ENCODE data around the gene MIGA1. TPM values are rescaled to one million over a fixed set of nuclear protein-coding genes. Genes with fewer than 3 reads are reported as not detected.

MIGA1 gene
- total and polyA plus RNA-seq, 10 of the 15 experiments (the other 5 are each of a cell fraction or from before 2014, with no cell fraction given), result 1.3 to 7.2 (median 4.2) TPM

GRCh38 chr1:77874804-77875445, 95.5 kb downstream of the MIGA1 start:
- ChIA-PET CTCF (no interaction called here), RAD21 (ENCODE audit: unreplicated experiment) (no interaction called here), SMC1A (ENCODE audit: uncharacterized antibody, unreplicated experiment) (interaction anchor here (1.4 to 1.5 kb wide), 2 partner anchors 239 to 256 kb away, joined by 3 to 5 read pairs; no protein-coding TSS in a partner anchor), POLR2A (interaction anchor here (0.5 kb wide), 1 partner anchor 255 kb away, joined by 5 read pairs; no protein-coding TSS in a partner anchor)
- Histone ChIP-seq H3K4me1 (ENCODE audit: control insufficient read depth, insufficient read depth, low read length) (no peaks in the 10 kb centered on the region), H3K79me2 (ENCODE audit: control insufficient read depth, insufficient read depth, low read length) (no peaks in the 10 kb centered on the region), H2AFZ (ENCODE audit: control insufficient read depth, low read depth, low read length) (no peak overlapping the region), H3K36me3 (ENCODE audit: control insufficient read depth in 2 of 2, insufficient read depth in 2 of 2, low read length in 1 of 2) (no peaks in the 10 kb centered on the region), H3K9ac (ENCODE audit: control insufficient read depth, insufficient read depth, low read length) (no peak overlapping the region), H4K20me1 (ENCODE audit: control insufficient read depth, insufficient read depth) (no peaks in the 10 kb centered on the region), H3K27ac (ENCODE audit: control insufficient read depth, insufficient read depth) (no peak overlapping the region), H3K27me3 (replicated peaks in 1 of 2; ENCODE audit: control insufficient read depth in 2 of 2, insufficient read depth in 2 of 2, low read length in 1 of 2) (no peaks in the 10 kb centered on the region), H3K4me2 (ENCODE audit: control insufficient read depth, insufficient read depth) (no peak overlapping the region), H3K4me3 (no peak overlapping the region), H3K9me3 (replicated peaks; ENCODE audit: control insufficient read depth, insufficient read depth, low read length) (no peaks in the 10 kb centered on the region)
- whole genome bisulfite sequencing (ENCODE audit: insufficient coverage, insufficient replicate concordance, low lambda C conversion rate, missing lambda C conversion rate), result 96% methylated on average over 4 of the region's 4 CpGs
- TF ChIP-seq STAT1 (conservative IDR thresholded peaks at IDR 0.05) (no peak), KLF5 (IDR thresholded peaks at IDR 0.05; ENCODE audit: partially characterized antibody) (no peak), RUNX3 (IDR thresholded peaks at IDR 0.05; ENCODE audit: low read length) (no peak), RFX5 (IDR thresholded peaks at IDR 0.05; ENCODE audit: low read depth, low read length) (no peak), ESRRA (IDR thresholded peaks at IDR 0.05; ENCODE audit: low read length) (no peak), RELA (IDR thresholded peaks at IDR 0.05; ENCODE audit: borderline replicate concordance, partially characterized antibody) (no peak), RB1 (IDR thresholded peaks at IDR 0.05; ENCODE audit: borderline replicate concordance) (no peak), GATAD2B (conservative IDR thresholded peaks at IDR 0.05; ENCODE audit: low read depth) (no peak), MYB (IDR thresholded peaks at IDR 0.05; ENCODE audit: borderline replicate concordance, low read depth, low read length) (no peak), ZNF24 (IDR thresholded peaks at IDR 0.05) (no peak)
- TF ChIP-seq, protein P1, sequence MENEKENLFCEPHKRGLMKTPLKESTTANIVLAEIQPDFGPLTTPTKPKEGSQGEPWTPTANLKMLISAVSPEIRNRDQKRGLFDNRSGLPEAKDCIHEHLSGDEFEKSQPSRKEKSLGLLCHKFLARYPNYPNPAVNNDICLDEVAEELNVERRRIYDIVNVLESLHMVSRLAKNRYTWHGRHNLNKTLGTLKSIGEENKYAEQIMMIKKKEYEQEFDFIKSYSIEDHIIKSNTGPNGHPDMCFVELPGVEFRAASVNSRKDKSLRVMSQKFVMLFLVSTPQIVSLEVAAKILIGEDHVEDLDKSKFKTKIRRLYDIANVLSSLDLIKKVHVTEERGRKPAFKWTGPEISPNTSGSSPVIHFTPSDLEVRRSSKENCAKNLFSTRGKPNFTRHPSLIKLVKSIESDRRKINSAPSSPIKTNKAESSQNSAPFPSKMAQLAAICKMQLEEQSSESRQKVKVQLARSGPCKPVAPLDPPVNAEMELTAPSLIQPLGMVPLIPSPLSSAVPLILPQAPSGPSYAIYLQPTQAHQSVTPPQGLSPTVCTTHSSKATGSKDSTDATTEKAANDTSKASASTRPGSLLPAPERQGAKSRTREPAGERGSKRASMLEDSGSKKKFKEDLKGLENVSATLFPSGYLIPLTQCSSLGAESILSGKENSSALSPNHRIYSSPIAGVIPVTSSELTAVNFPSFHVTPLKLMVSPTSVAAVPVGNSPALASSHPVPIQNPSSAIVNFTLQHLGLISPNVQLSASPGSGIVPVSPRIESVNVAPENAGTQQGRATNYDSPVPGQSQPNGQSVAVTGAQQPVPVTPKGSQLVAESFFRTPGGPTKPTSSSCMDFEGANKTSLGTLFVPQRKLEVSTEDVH (IDR thresholded peaks at IDR 0.05; ENCODE audit: low read depth, partially characterized antibody), result no peak
- intact Hi-C loops (cut with micrococcal nuclease; ENCODE audit: unreplicated experiment), result no loop called here
- no TSS peak for BruUV-seq (replicated peaks)
- DNase-seq (ENCODE audit: low read depth, low spot score) (no peak), ATAC-seq (no peak), FAIRE-seq (no peak)
- in situ Hi-C loops (cut with MboI), result no loop called here

All from GM12878 (cell line).